H1 (cell line): ENCODE measurements around the gene ENKD1. TPM values are rescaled to one million over a fixed set of nuclear protein-coding genes. Genes with fewer than 3 reads are reported as not detected.

Source experiments
- CTCF ChIA-PET: fragments of 300-600 bp; sonication (Branson Sonifier 250); formaldehyde crosslinking; loops from one replicate; lab custom pipeline; 2021; ENCODE audit not compliant: partially characterized antibody; lab: Charles Lee
- POLR2A ChIA-PET: fragments of 300-600 bp; sonication (Branson Sonifier 250); formaldehyde crosslinking; loops from one replicate; lab custom pipeline; 2021; ENCODE audit warnings: inconsistent platforms; ENCODE audit not compliant: partially characterized antibody; lab: Charles Lee
- DNase-seq, 2 experiments: peaks; one replicate each; pipeline versions ENCODE4 v3.0.0 to v3.0.0-alpha.2; 2010 to 2022; ENCODE audit warnings: low spot score in 2 of 2, low read depth in 1 of 2, mixed read lengths in 1 of 2
- FAIRE-seq: peaks from 2 replicates; lab custom pipeline; 2011; peaks lifted over from hg19 to GRCh38; lab: Jason Lieb, UNC
- H2AFZ ChIP-seq: 2 replicates; pipeline ENCODE4 v1.8.1; 2012; ENCODE audit warnings: low read length, inconsistent platforms
- H2AK5ac ChIP-seq: 2 replicates; pipeline ENCODE4 v1.6.1; 2013; ENCODE audit warnings: low read depth, low read length
- H2BK120ac ChIP-seq: replicated peaks from 2 replicates; pipeline ENCODE3; 2013; ENCODE audit warnings: low read depth, low read length, inconsistent platforms
- H2BK12ac ChIP-seq: 2 replicates; pipeline ENCODE4 v1.6.1; 2013; ENCODE audit warnings: low read depth, low read length
- H2BK15ac ChIP-seq: 2 replicates; pipeline ENCODE4 v1.6.1; 2013; ENCODE audit warnings: low read length
- H2BK20ac ChIP-seq: 2 replicates; pipeline ENCODE4 v1.6.1; 2013; ENCODE audit warnings: low read length
- H2BK5ac ChIP-seq: 2 replicates; pipeline ENCODE4 v1.6.1; 2013; ENCODE audit warnings: low read depth, low read length
- H3K14ac ChIP-seq: 2 replicates; pipeline ENCODE4 v1.6.1; 2013; ENCODE audit warnings: inconsistent platforms; ENCODE audit not compliant: insufficient read length
- H3K18ac ChIP-seq: 2 replicates; pipeline ENCODE4 v1.6.1; 2013; ENCODE audit warnings: low read length; ENCODE audit errors: extremely low read depth
- H3K23ac ChIP-seq: 2 replicates; pipeline ENCODE4 v1.6.1; 2013; ENCODE audit warnings: inconsistent platforms; ENCODE audit not compliant: insufficient read length
- H3K23me2 ChIP-seq: 2 replicates; pipeline ENCODE4 v1.6.1; 2013; ENCODE audit warnings: low read depth, low read length
- H3K27ac ChIP-seq: 2 replicates; pipeline ENCODE4 v1.6.1; 2011; ENCODE audit warnings: low read depth, low read length, inconsistent platforms
- H3K27me3 ChIP-seq, 4 experiments: replicated peaks in 1 of 4; 1 replicate in 1 of 4; 2 replicates in 3 of 4; pipeline versions ENCODE4 v1.6.1 to v1.8.1; 2011 to 2013; ENCODE audit warnings: low read length in 3 of 4, mild to moderate bottlenecking in 3 of 4, inconsistent platforms in 2 of 4, mixed read lengths in 2 of 4, moderate library complexity in 1 of 4; ENCODE audit not compliant: control insufficient read depth in 3 of 4, insufficient read depth in 3 of 4; ENCODE audit errors: extremely low read depth in 1 of 4
- H3K36me3 ChIP-seq, 4 experiments: 2 replicates each; pipeline versions ENCODE4 v1.6.1 to v1.8.1; 2011 to 2013; ENCODE audit warnings: mild to moderate bottlenecking in 4 of 4, low read length in 3 of 4, moderate library complexity in 2 of 4, control low read depth in 1 of 4, inconsistent platforms in 1 of 4; ENCODE audit not compliant: insufficient read depth in 4 of 4, control insufficient read depth in 2 of 4
- H3K4ac ChIP-seq: replicated peaks from 2 replicates; pipeline ENCODE3; 2013; ENCODE audit warnings: low read length, low read depth, mixed read lengths, inconsistent platforms; ENCODE audit not compliant: insufficient read length
- H3K4me1 ChIP-seq, 4 experiments: replicated peaks in 1 of 4; 1 replicate in 1 of 4; 2 replicates in 3 of 4; pipeline versions ENCODE4 v1.6.1 to v1.8.1; 2011 to 2013; ENCODE audit warnings: low read length in 3 of 4, inconsistent platforms in 2 of 4, mixed read lengths in 1 of 4; ENCODE audit not compliant: insufficient read depth in 4 of 4, control insufficient read depth in 3 of 4
- H3K4me2 ChIP-seq, 2 experiments: 2 replicates each; pipeline versions ENCODE4 v1.6.1 to v1.8.1; 2011 to 2013; ENCODE audit warnings: low read depth in 2 of 2, low read length in 2 of 2, control low read depth in 1 of 2, inconsistent platforms in 1 of 2, mild to moderate bottlenecking in 1 of 2; ENCODE audit not compliant: insufficient read depth in 1 of 2
- H3K4me3 ChIP-seq, 4 experiments: fragments of 200-600, 300-600 bp in 1 of 4; sonication (generic), shearing (Covaris generic), sonication (Bioruptor Twin) in 1 of 4; 2 replicates each; pipeline versions ENCODE4 v1.5.1 to v1.8.1; 2011 to 2016; ENCODE audit warnings: low read length in 4 of 4, low read depth in 3 of 4, control low read depth in 2 of 4, inconsistent platforms in 2 of 4, mild to moderate bottlenecking in 2 of 4, mixed read lengths in 1 of 4, moderate library complexity in 1 of 4; ENCODE audit not compliant: insufficient read depth in 2 of 4; ENCODE audit errors: extremely low read depth in 1 of 4
- H3K56ac ChIP-seq: replicated peaks from 2 replicates; pipeline ENCODE3; 2013; ENCODE audit warnings: low read depth, mild to moderate bottlenecking, mixed read lengths, low read length, inconsistent platforms; ENCODE audit not compliant: insufficient read length
- H3K79me1 ChIP-seq: 2 replicates; pipeline ENCODE4 v1.6.1; 2013; ENCODE audit warnings: low read depth, low read length, control low read depth
- H3K79me2 ChIP-seq, 2 experiments: 2 replicates each; pipeline versions ENCODE4 v1.6.1 to v1.8.1; 2012 to 2013; ENCODE audit warnings: low read length in 2 of 2, mild to moderate bottlenecking in 2 of 2, inconsistent platforms in 1 of 2; ENCODE audit not compliant: insufficient read depth in 2 of 2, control insufficient read depth in 1 of 2
- H3K9ac ChIP-seq, 4 experiments: replicated peaks in 1 of 4; 1 replicate in 1 of 4; 2 replicates in 3 of 4; pipeline versions ENCODE4 v1.6.1 to v1.8.1; 2011 to 2013; ENCODE audit warnings: low read depth in 3 of 4, low read length in 3 of 4, control low read depth in 2 of 4, mild to moderate bottlenecking in 2 of 4, moderate library complexity in 2 of 4, inconsistent platforms in 1 of 4; ENCODE audit errors: extremely low read depth in 1 of 4
- H3K9me3 ChIP-seq, 2 experiments: 2 replicates each; pipeline versions ENCODE4 v1.6.1 to v1.8.1; 2012 to 2013; ENCODE audit warnings: mild to moderate bottlenecking in 2 of 2, moderate library complexity in 2 of 2, control low read depth in 1 of 2, inconsistent platforms in 1 of 2, low read depth in 1 of 2, low read length in 1 of 2, mixed read lengths in 1 of 2; ENCODE audit not compliant: insufficient read depth in 2 of 2
- H4K20me1 ChIP-seq, 2 experiments: replicated peaks in 1 of 2; 2 replicates each; pipeline versions ENCODE3 to v1.8.1; 2011 to 2013; ENCODE audit warnings: inconsistent platforms in 2 of 2, low read length in 2 of 2, mild to moderate bottlenecking in 1 of 2; ENCODE audit not compliant: insufficient read depth in 2 of 2, control insufficient read depth in 1 of 2
- H4K5ac ChIP-seq: 2 replicates; pipeline ENCODE4 v1.6.1; 2013; ENCODE audit warnings: low read length, low read depth, mixed read lengths, inconsistent platforms; ENCODE audit not compliant: insufficient read length
- H4K8ac ChIP-seq: 2 replicates; pipeline ENCODE4 v1.8.0; 2013; ENCODE audit warnings: mild to moderate bottlenecking, moderate library complexity, low read length, inconsistent platforms; ENCODE audit not compliant: insufficient read depth; ENCODE audit errors: extremely low read depth
- H4K91ac ChIP-seq: replicated peaks from 2 replicates; pipeline ENCODE3; 2013; ENCODE audit warnings: low read length, mixed read lengths, inconsistent platforms; ENCODE audit not compliant: insufficient read length
- ASH2L ChIP-seq: fragments of 200-600, 300-600 bp; sonication (generic); IDR thresholded peaks from one replicate; pipeline ENCODE4 v1.7.1; 2017; ENCODE audit warnings: low read length
- BCL11A ChIP-seq, 2 experiments: IDR thresholded peaks; one replicate each; pipeline ENCODE4 v1.6.1; 2011; ENCODE audit warnings: low read depth in 2 of 2, low read length in 2 of 2, mild to moderate bottlenecking in 2 of 2
- CEBPB ChIP-seq: IDR thresholded peaks from 2 replicates; pipeline ENCODE4 v1.6.1; 2012; ENCODE audit warnings: low read depth, low read length
- EGR1 ChIP-seq: IDR thresholded peaks from 2 replicates; pipeline ENCODE4 v1.6.1; 2011; ENCODE audit warnings: low read depth, low read length, borderline replicate concordance
- POLR2A ChIP-seq, 2 experiments: IDR thresholded peaks; 1 replicate in 1 of 2; 2 replicates in 1 of 2; pipeline ENCODE4 v1.6.1; 2011; ENCODE audit warnings: low read depth in 2 of 2, low read length in 2 of 2, mild to moderate bottlenecking in 2 of 2; ENCODE audit errors: control extremely low read depth in 1 of 2
- ZNF274 ChIP-seq: IDR thresholded peaks from 2 replicates; pipeline ENCODE4 v1.7.0; 2012; ENCODE audit warnings: low read length, borderline replicate concordance; ENCODE audit errors: extremely low read depth
- WGBS, 2 experiments: shearing (Covaris generic) in 1 of 2; methylation state at CpG; one replicate each; pipeline versions ENCODE4 v1.1.6 to v1.1.7; 2013 to 2015; ENCODE audit warnings: low lambda C conversion rate in 2 of 2, mixed read lengths in 2 of 2, inconsistent platforms in 1 of 2, low coverage in 1 of 2, missing lambda C conversion rate in 1 of 2; ENCODE audit not compliant: insufficient replicate concordance in 2 of 2, insufficient coverage in 1 of 2, insufficient read length in 1 of 2; ENCODE audit errors: extremely low coverage in 1 of 2, missing lambda C conversion rate in 1 of 2; 5-methylcytosine and 5-hydroxymethylcytosine counted together
- polyA plus RNA-seq, 7 experiments: library from polyadenylated mRNA; depleted of rRNA in 3 of 7; stranded (reverse) in 5 of 7; unstranded in 2 of 7; fragments of >200 nt in 5 of 7; fragments of 200-250 nt in 2 of 7; gene quantifications; 1 replicate in 5 of 7; 2 replicates in 1 of 7; 4 replicates in 1 of 7; pipeline versions ENCODE4 v1.2.1 to v1.2.3, GENCODE V29; 2011 to 2013; ENCODE audit warnings: missing spikeins in 2 of 7, mixed read lengths in 2 of 7
- total RNA-seq: library from RNA; stranded (reverse); fragmentation: NEBNext Ultra II Directional; extraction: Animal tissue kit (Norgen Biotek cat#: 25700); gene quantifications from 2 replicates; pipeline ENCODE4 v1.2.1, GENCODE V29; 2021
- TF ChIP-seq, protein P1 (sequence below): IDR thresholded peaks from 2 replicates; pipeline ENCODE4 v1.6.1; 2011; ENCODE audit warnings: low read length, improper control_type of control experiment
- TF ChIP-seq, protein P2 (sequence below): IDR thresholded peaks from 2 replicates; pipeline ENCODE4 v1.6.1; 2012; ENCODE audit warnings: inconsistent platforms

The ENKD1 gene
- total and polyA plus RNA-seq, 2 of the 8 experiments (the other 6 are each of a cell fraction or from before 2014, with no cell fraction given), result 12.9 to 16.1 TPM

- Histone ChIP-seq H2AFZ (peak within 1 kb of the TSS; percentile 98), H3K79me1 (no peaks in the 10 kb centered on the region; the same call in 1 of the 2 replicates), H2BK12ac (no peak within 1 kb of the TSS), H2BK20ac (no peak within 1 kb of the TSS), H3K4me1 (peaks cover 0 to 18% (median 10%) of the 10 kb centered on the region in 4 experiments; a peak in 5 of 7 replicates), H4K91ac (peak within 1 kb of the TSS; percentile 85), H4K8ac (peak within 1 kb of the TSS; percentile 85; the same call in 1 of the 2 replicates), H3K9ac (peak within 1 kb of the TSS; percentile 68 to 88 (median 73)), H3K56ac (peak within 1 kb of the TSS; percentile 90), H2BK120ac (no peak within 1 kb of the TSS), H2BK15ac (peak within 1 kb of the TSS; percentile 96; the same call in 1 of the 2 replicates), H3K9me3 (no peaks in the 10 kb centered on the region), H3K4me2 (peak within 1 kb of the TSS; percentile 73 to 99), H3K79me2 (no peaks in the 10 kb centered on the region), H3K23me2 (peaks cover 16% of the 10 kb centered on the region), H3K4me3 (peak within 1 kb of the TSS; percentile 86 to 98 (median 89)), H3K27me3 (peaks cover 0 to 2% (median 0%) of the 10 kb centered on the region in 4 experiments; a peak in 1 of 7 replicates), H3K18ac (peak within 1 kb of the TSS; percentile 98), H2BK5ac (peak within 1 kb of the TSS; percentile 9; the same call in 1 of the 2 replicates), H3K4ac (no peak within 1 kb of the TSS), H2AK5ac (no peak within 1 kb of the TSS), H3K27ac (peak within 1 kb of the TSS; percentile 81), H3K36me3 (peaks cover 0 to 4% (median 2%) of the 10 kb centered on the region in 4 experiments; a peak in 1 of 8 replicates), H3K23ac (no peak within 1 kb of the TSS), H4K20me1 (peaks cover 5 to 8% of the 10 kb centered on the region in 2 experiments), H4K5ac (peak within 1 kb of the TSS; percentile 77), H3K14ac (no peak within 1 kb of the TSS)
- POLR2A ChIA-PET, result interaction anchor here (0.5 to 2.8 kb wide), 14 partner anchors 9 to 363 kb away, joined by 3 to 12 read pairs (median 4); partner anchors contain the start of genes CARMIL2, CTCF, DDX28 and DUS2
- DNase-seq, result peak in 1 of 2 experiments; percentile 98
- WGBS, 2 experiments, result 2% methylated on average over 63 of the region's 83 CpGs; no CpG with 5 or more reads in 1 of the 2 experiments
- FAIRE-seq, result no peak
- CTCF ChIA-PET, result interaction anchor here (1.3 to 13.7 kb wide), 6 partner anchors 13 to 139 kb away, joined by 3 to 202 read pairs (median 10); partner anchors contain the start of genes CARMIL2 and RIPOR1
- TF ChIP-seq POLR2A (IDR thresholded peaks at IDR 0.05; ENCODE audit: control extremely low read depth in 1 of 2, low read depth in 2 of 2, low read length in 2 of 2) (peak in 1 of 2 experiments; percentile 44; a peak in 1 of 3 replicates), ASH2L (peak; percentile 23), BCL11A (IDR thresholded peaks at IDR 0.05; ENCODE audit: low read depth in 2 of 2, low read length in 2 of 2) (no peak), CEBPB (no peak), EGR1 (peak; percentile 37; the same call in 1 of the 2 replicates), ZNF274 (no peak)
- TF ChIP-seq, protein P1, sequence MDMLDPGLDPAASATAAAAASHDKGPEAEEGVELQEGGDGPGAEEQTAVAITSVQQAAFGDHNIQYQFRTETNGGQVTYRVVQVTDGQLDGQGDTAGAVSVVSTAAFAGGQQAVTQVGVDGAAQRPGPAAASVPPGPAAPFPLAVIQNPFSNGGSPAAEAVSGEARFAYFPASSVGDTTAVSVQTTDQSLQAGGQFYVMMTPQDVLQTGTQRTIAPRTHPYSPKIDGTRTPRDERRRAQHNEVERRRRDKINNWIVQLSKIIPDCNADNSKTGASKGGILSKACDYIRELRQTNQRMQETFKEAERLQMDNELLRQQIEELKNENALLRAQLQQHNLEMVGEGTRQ, result peak; percentile 3; the same call in 1 of the 2 replicates
- TF ChIP-seq, protein P2, sequence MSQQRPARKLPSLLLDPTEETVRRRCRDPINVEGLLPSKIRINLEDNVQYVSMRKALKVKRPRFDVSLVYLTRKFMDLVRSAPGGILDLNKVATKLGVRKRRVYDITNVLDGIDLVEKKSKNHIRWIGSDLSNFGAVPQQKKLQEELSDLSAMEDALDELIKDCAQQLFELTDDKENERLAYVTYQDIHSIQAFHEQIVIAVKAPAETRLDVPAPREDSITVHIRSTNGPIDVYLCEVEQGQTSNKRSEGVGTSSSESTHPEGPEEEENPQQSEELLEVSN, result peak; percentile 51; the same call in 1 of the 2 replicates
These were observed 6.6 kb downstream of the ENKD1 start, which contains the start of gene ACD for GRCh38 chr16:67659675-67660563. Gene ACD (minus strand): TSS chr16:67660260. CDS start chr16:67660220, 40 bp downstream.
